Right lobe of liver (tissue), 4 donors: Measurements from ENCODE around the gene SKIC8.

Experiments used
- CTCF ChIP-seq, 4 donors: fragments of 200-600 bp in 3 of 4; fragments of 450-650 bp in 1 of 4; IDR thresholded peaks; one replicate each; pipeline versions ENCODE4 v1.5.1 to v1.8.0; 2016 to 2022; ENCODE audit warnings: antibody characterized with exemption in 4 of 4, mild to moderate bottlenecking in 2 of 4
- POLR2A ChIP-seq: fragments of 450-650 bp; IDR thresholded peaks from one replicate; pipeline ENCODE4 v1.6.1; 2017; ENCODE audit warnings: antibody characterized with exemption, mild to moderate bottlenecking
- donor health status: DM: no; HTN: no; CAD: no.
- donor health status: DM: no; HTN: no; CAD: no.
- donor health status: DM: no; HTN: yes; CAD: no.

DNA sequence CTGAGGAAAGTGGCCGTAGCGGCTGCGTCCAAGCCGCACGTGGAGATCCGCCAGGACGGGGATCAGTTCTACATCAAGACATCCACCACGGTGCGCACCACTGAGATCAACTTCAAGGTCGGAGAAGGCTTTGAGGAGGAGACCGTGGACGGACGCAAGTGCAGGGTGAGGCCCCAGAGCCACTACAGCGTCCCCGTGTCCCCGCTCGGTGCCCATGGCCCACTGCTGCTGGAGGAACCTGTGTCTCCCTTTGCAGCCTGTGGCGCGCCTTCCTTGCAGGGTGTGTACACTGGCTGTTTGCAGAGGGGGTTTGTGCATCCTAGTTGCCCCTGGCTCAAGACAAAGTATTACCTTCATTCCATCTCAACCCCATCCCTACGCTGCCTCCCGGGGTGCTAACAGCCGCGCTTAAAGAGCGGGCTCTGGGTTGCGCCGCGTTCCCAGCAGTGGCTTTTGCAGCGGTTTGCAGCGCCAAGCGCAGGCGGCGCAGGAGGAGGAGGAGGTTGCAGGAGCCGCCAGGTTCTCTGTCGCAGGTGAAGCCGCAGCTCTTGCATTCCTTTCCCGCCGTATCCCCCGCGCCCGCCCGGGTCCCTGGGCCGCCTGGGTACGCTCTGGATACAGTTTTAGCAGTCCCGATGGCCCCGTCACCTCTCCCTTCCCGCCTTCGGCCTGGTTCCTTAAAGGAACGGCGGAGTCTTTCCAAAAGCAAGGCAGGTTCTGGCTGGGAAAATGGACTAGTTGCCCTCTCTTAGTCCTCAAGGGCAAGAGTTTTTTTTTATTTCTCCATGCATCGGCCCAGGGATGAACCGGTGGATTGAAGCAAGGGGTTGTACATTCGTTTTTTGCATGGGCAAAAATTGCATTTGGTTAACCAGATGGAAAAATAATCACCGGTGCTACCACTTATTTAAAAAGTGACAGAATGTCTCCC, 41.9 kb upstream of the SKIC8 start:
- TF ChIP-seq CTCF (IDR thresholded peaks at IDR 0.05) (no peak), POLR2A (no peak)
